NCI-H345 (cell line): ENCODE results near the gene CREBZF.
"Not testable (repeated sequence)": the region's sequence is repeated elsewhere in the genome, so short reads cannot be mapped to it uniquely, and the experiment has no call there.

Experiments
- DNase-seq: peaks from one replicate; lab custom pipeline; 2025; lab: John Stamatoyannopoulos, UW

Gene CREBZF

GRCh38 chr11:85670949-85671663, 6.2 kb upstream of the CREBZF start:
- DNase-seq: not testable (repeated sequence)

- DNase-seq: no peak
Observed at GRCh38 chr11:85668157-85668556, 3.2 kb upstream of the CREBZF start.

GRCh38 chr11:85666687-85667086, 1.8 kb upstream of the CREBZF start:
- no peak for DNase-seq

- DNase-seq: no peak
Observed at GRCh38 chr11:85665733-85666132, 804 bp upstream of the CREBZF start.

GRCh38 chr11:85663753-85664614, 945 bp downstream of the CREBZF start:
- DNase-seq: peak; percentile 68

GRCh38 chr11:85663080-85663752, 1.7 kb downstream of the CREBZF start:
- no peak for DNase-seq

GRCh38 chr11:85661972-85662664, 2.8 kb downstream of the CREBZF start:
- no peak for DNase-seq

- no peak for DNase-seq
Observed at GRCh38 chr11:85658180-85658579, 6.7 kb downstream of the CREBZF start.

GRCh38 chr11:85656777-85657176, 8.2 kb downstream of the CREBZF start:
- DNase-seq: no peak

- DNase-seq: not testable (repeated sequence)
Observed at GRCh38 chr11:85654343-85654742, 10.6 kb downstream of the CREBZF start.

- DNase-seq: no peak
Observed at GRCh38 chr11:85652786-85653447, 12.0 kb downstream of the CREBZF start.

GRCh38 chr11:85651118-85651517, 13.8 kb downstream of the CREBZF start:
- no peak for DNase-seq

GRCh38 chr11:85647604-85648299, 17.2 kb downstream of the CREBZF start, which contains the start of gene TMEM126A:
Gene TMEM126A (plus strand): TSS chr11:85647967. CDS start chr11:85650256, 2,289 bp downstream.
- peak; percentile 90 for DNase-seq

- DNase-seq: no peak
Observed at GRCh38 chr11:85647078-85647477, 17.9 kb downstream of the CREBZF start.

- no peak for DNase-seq
Observed at GRCh38 chr11:85643191-85643614, 21.7 kb downstream of the CREBZF start.

- no peak for DNase-seq
Observed at GRCh38 chr11:85634747-85635146, 30.2 kb downstream of the CREBZF start.

GRCh38 chr11:85628771-85629341, 36.1 kb downstream of the CREBZF start:
- no peak for DNase-seq

GRCh38 chr11:85627998-85628770, 36.7 kb downstream of the CREBZF start, which contains the start of gene TMEM126B:
Gene TMEM126B (plus strand): TSS chr11:85628593. CDS start chr11:85628608, 15 bp downstream.
- peak; percentile 99 for DNase-seq

GRCh38 chr11:85627332-85627997, 37.5 kb downstream of the CREBZF start, which contains the start of gene DLG2:
Gene DLG2 (minus strand): TSS chr11:85627344.
- peak; percentile 46 for DNase-seq
